SK-N-SH treated with all-trans-retinoic acid at 6 μM for 48 hours (cell line): ENCODE results near the gene PARD3B.

Experiments used
- PATZ1 ChIP-seq: fragments of 250-450 bp; sonication (Bioruptor Pico); IDR thresholded peaks from 2 replicates; pipeline ENCODE4 v1.8.0; 2020; ENCODE audit warnings: mild to moderate bottlenecking, moderate library complexity, borderline replicate concordance
- TF ChIP-seq, protein P1 (sequence below): fragments of 250-450 bp; sonication (Bioruptor Pico); IDR thresholded peaks from 2 replicates; pipeline ENCODE4 v1.5.0; 2020; ENCODE audit warnings: mild to moderate bottlenecking, moderate library complexity

DNA sequence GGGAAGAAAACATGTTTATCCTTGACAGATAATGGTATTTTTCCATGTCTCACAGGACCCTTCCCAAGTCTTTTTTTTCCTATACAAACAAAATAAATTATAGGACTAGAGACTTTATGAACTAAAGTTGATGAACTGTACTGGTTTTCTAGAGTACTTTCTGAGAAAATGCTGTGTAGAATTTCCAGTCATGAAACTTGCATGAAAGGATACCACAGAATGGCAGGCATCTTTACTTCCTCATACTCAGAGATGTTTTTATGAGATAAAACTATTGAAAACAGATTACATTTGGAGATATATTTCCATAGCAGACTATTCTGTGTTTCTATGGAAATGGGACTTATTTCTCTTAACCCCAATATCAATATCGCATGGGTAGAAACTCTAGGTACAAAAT is 403.5 kb downstream of the PARD3B start:
- TF ChIP-seq, protein P1, sequence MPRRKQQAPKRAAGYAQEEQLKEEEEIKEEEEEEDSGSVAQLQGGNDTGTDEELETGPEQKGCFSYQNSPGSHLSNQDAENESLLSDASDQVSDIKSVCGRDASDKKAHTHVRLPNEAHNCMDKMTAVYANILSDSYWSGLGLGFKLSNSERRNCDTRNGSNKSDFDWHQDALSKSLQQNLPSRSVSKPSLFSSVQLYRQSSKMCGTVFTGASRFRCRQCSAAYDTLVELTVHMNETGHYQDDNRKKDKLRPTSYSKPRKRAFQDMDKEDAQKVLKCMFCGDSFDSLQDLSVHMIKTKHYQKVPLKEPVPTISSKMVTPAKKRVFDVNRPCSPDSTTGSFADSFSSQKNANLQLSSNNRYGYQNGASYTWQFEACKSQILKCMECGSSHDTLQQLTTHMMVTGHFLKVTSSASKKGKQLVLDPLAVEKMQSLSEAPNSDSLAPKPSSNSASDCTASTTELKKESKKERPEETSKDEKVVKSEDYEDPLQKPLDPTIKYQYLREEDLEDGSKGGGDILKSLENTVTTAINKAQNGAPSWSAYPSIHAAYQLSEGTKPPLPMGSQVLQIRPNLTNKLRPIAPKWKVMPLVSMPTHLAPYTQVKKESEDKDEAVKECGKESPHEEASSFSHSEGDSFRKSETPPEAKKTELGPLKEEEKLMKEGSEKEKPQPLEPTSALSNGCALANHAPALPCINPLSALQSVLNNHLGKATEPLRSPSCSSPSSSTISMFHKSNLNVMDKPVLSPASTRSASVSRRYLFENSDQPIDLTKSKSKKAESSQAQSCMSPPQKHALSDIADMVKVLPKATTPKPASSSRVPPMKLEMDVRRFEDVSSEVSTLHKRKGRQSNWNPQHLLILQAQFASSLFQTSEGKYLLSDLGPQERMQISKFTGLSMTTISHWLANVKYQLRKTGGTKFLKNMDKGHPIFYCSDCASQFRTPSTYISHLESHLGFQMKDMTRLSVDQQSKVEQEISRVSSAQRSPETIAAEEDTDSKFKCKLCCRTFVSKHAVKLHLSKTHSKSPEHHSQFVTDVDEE (CRISPR knock-in tag): no peak
- no peak for TF ChIP-seq PATZ1 (CRISPR knock-in tag)
